ENCODE measurements around the gene PATJ.

DNA sequence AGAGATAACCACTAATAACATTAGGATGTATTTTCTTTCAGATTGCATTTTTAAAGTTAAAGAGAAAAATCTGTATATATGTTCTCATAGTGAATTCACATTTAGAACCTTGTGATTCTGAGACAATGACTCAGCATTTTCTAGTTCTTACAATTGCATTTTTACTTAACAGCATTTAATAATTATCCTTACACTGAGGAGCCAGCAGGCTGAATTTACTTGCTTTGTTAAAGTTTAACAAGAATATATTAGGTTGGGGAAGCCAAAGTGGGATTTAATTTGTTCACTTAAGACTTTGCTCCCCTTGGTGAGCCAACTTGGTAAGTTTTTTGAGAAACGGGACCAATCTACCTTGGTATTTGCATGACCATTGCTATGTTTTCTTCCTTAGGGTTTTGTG, 4.5 kb downstream of the PATJ start:
- TF ChIP-seq CTCF (IDR thresholded peaks at IDR 0.05), result no peak
- TF ChIP-seq POLR2A (IDR thresholded peaks at IDR 0.05), result no peak
- no peak for TF ChIP-seq POLR2AphosphoS5 (IDR thresholded peaks at IDR 0.05)
